Measurements from ENCODE around the gene SH3BP2. TPM values are rescaled to one million over a fixed set of nuclear protein-coding genes. Genes with fewer than 3 reads are reported as not detected.

Gene SH3BP2
- polyA plus RNA-seq, 3 donors, result 19.1 to 478 (median 26.9) TPM

DNA sequence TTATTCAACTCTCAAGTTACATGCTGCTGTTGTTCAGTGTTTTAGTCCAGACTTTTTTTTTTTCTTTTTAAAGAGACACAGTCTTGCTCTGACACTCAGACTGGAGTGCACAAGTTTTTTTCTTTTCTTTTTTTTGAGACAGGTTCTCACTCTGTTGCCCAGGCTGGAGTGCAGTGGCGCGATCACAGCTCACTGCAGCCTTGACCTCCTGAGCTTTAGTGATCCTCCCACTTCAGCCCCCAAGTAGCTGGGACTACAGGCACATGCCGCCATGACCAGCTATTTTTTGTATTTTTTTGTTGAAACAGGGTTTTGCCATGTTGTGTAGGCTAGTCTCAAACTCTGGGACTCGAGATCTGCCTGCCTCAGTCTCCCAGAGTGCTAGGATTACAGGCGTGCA lies 62.7 kb downstream of the SH3BP2 start:
- Histone ChIP-seq H2AFZ (ENCODE audit: insufficient read depth, low read depth, low read length, poor library complexity, severe bottlenecking) (no peak overlapping the region), H3K36me3 (replicated peaks in 1 of 2; ENCODE audit: control insufficient read depth in 1 of 2, insufficient read depth in 2 of 2, low read length in 2 of 2) (peaks cover 19 to 28% of the 10 kb centered on the region in 2 donors), H3K27ac (ENCODE audit: low read depth in 1 of 2, low read length in 2 of 2) (no peak overlapping the region), H4K20me1 (ENCODE audit: insufficient read depth, low read length) (peaks cover 96% of the 10 kb centered on the region), H3K9me3 (replicated peaks in 1 of 2; ENCODE audit: control insufficient read depth in 1 of 2, insufficient read depth in 1 of 2, low read length in 2 of 2) (no peaks in the 10 kb centered on the region), H3K27me3 (ENCODE audit: control insufficient read depth in 2 of 2, insufficient read depth in 2 of 2, low read length in 2 of 2) (no peaks in the 10 kb centered on the region), H3K4me2 (replicated peaks; ENCODE audit: extremely low read depth, low read length, poor library complexity, severe bottlenecking) (no peak overlapping the region), H3K9ac (ENCODE audit: insufficient read depth, low read length, poor library complexity, severe bottlenecking) (no peak overlapping the region), H3K79me2 (ENCODE audit: insufficient read depth, low read length) (peaks cover 98% of the 10 kb centered on the region), H3K4me1 (ENCODE audit: control insufficient read depth in 1 of 2, insufficient read depth in 2 of 2, low read length in 2 of 2) (peaks cover 33 to 39% of the 10 kb centered on the region in 2 donors), H3K4me3 (replicated peaks in 1 of 3; ENCODE audit: low read depth in 2 of 3, low read length in 3 of 3) (no peak overlapping the region)
- H3K4me1 Mint-ChIP-seq, result peaks cover 58% of the 10 kb centered on the region
- no peak overlapping the region for H3K4me3 Mint-ChIP-seq
- WGBS (ENCODE audit: insufficient coverage), result 100% methylated on average over 4 of the region's 5 CpGs
- TF ChIP-seq, protein P1, sequence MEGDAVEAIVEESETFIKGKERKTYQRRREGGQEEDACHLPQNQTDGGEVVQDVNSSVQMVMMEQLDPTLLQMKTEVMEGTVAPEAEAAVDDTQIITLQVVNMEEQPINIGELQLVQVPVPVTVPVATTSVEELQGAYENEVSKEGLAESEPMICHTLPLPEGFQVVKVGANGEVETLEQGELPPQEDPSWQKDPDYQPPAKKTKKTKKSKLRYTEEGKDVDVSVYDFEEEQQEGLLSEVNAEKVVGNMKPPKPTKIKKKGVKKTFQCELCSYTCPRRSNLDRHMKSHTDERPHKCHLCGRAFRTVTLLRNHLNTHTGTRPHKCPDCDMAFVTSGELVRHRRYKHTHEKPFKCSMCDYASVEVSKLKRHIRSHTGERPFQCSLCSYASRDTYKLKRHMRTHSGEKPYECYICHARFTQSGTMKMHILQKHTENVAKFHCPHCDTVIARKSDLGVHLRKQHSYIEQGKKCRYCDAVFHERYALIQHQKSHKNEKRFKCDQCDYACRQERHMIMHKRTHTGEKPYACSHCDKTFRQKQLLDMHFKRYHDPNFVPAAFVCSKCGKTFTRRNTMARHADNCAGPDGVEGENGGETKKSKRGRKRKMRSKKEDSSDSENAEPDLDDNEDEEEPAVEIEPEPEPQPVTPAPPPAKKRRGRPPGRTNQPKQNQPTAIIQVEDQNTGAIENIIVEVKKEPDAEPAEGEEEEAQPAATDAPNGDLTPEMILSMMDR (IDR thresholded peaks at IDR 0.05), result no peak
- intact Hi-C loops (cut with micrococcal nuclease), result no loop called here
- DNase-seq, result no peak
- peaks cover 0 to 1% (median 0%) of the 10 kb centered on the region in 3 donors for H3K27me3 Mint-ChIP-seq (ENCODE audit: low read depth in 3 of 3)
- no peaks in the 10 kb centered on the region for H3K9me3 Mint-ChIP-seq
- H3K27ac Mint-ChIP-seq, result no peak overlapping the region
- peaks cover 27 to 39% of the 10 kb centered on the region in 2 donors for H3K36me3 Mint-ChIP-seq

DNA sequence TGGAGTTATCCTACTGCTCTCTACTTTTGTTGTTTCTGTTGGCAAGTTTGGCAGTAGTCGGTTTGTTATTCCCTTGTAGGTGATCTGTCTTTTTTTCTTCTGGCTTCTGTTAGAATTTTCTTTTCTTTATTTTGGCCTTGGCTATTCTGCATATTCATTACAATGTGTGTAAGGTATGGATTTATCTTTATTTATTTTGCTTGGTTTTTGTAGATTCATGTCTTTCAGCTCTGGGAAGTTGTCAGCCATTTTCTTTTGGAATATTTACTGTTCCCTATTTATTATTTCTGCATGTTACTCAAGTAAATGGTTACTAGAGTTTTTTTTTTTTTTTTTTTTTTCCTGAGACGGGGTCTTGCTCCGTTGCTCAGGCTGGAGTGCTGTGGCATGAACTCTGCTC lies 63.4 kb downstream of the SH3BP2 start:
- Histone ChIP-seq H3K4me1 (ENCODE audit: control insufficient read depth in 1 of 2, insufficient read depth in 2 of 2, low read length in 2 of 2) (peaks cover 40 to 46% of the 10 kb centered on the region in 2 donors), H3K9me3 (replicated peaks in 1 of 2; ENCODE audit: control insufficient read depth in 1 of 2, insufficient read depth in 1 of 2, low read length in 2 of 2) (no peaks in the 10 kb centered on the region), H2AFZ (ENCODE audit: insufficient read depth, low read depth, low read length, poor library complexity, severe bottlenecking) (no peak overlapping the region), H3K27me3 (ENCODE audit: control insufficient read depth in 2 of 2, insufficient read depth in 2 of 2, low read length in 2 of 2) (no peaks in the 10 kb centered on the region), H3K36me3 (replicated peaks in 1 of 2; ENCODE audit: control insufficient read depth in 1 of 2, insufficient read depth in 2 of 2, low read length in 2 of 2) (peaks cover 19 to 28% of the 10 kb centered on the region in 2 donors), H3K27ac (ENCODE audit: low read depth in 1 of 2, low read length in 2 of 2) (no peak overlapping the region), H3K4me2 (replicated peaks; ENCODE audit: extremely low read depth, low read length, poor library complexity, severe bottlenecking) (no peak overlapping the region), H3K4me3 (replicated peaks in 1 of 3; ENCODE audit: low read depth in 2 of 3, low read length in 3 of 3) (no peak overlapping the region), H4K20me1 (ENCODE audit: insufficient read depth, low read length) (peaks cover 96% of the 10 kb centered on the region), H3K79me2 (ENCODE audit: insufficient read depth, low read length) (peaks cover 98% of the 10 kb centered on the region), H3K9ac (ENCODE audit: insufficient read depth, low read length, poor library complexity, severe bottlenecking) (no peak overlapping the region)
- DNase-seq, result no peak
- no peak overlapping the region for H3K4me3 Mint-ChIP-seq
- peaks cover 0 to 1% (median 0%) of the 10 kb centered on the region in 3 donors for H3K27me3 Mint-ChIP-seq (ENCODE audit: low read depth in 3 of 3)
- TF ChIP-seq, protein P1 (IDR thresholded peaks at IDR 0.05), result no peak
- intact Hi-C loops (cut with micrococcal nuclease), result no loop called here
- no peak overlapping the region for H3K27ac Mint-ChIP-seq
- WGBS (ENCODE audit: insufficient coverage), result no CpG with 5 or more reads among the region's 3 CpGs
- H3K4me1 Mint-ChIP-seq, result peaks cover 58% of the 10 kb centered on the region
- H3K36me3 Mint-ChIP-seq, result peaks cover 27 to 39% of the 10 kb centered on the region in 2 donors
- no peaks in the 10 kb centered on the region for H3K9me3 Mint-ChIP-seq
